HepG2 (cell line): ENCODE results near the gene SMIM1. TPM values are rescaled to one million over a fixed set of nuclear protein-coding genes. Genes with fewer than 3 reads are reported as not detected.

Experiments
- ATAC-seq: fragments of 200-7000 bp; cut with Tn5 transposase; 3 replicates; pipeline ENCODE4 v1.9.1; 2020; ENCODE audit warnings: mild to moderate bottlenecking, moderate library complexity
- BruUV-seq: library from RNA; stranded (reverse); fragments of 400-500 nt; replicated peaks from 2 replicates; lab custom pipeline; 2021; lab: Mats Ljungman, UMichigan
- CTCF ChIA-PET: fragments of 300-600 bp; formaldehyde crosslinking; extraction: SDS; loops from one replicate; lab custom pipeline; 2021; ENCODE audit warnings: low total read pairs, inconsistent platforms, low intra/inter-chr PET ratio; lab: Yijun Ruan, JAX
- POLR2A ChIA-PET: fragments of 350-600 bp; sonication (Branson Sonifier 250); formaldehyde crosslinking; loops from one replicate; lab custom pipeline; 2020; ENCODE audit warnings: antibody characterized with exemption, inconsistent platforms; lab: Yijun Ruan, JAX
- DNase-seq: peaks from one replicate; pipeline ENCODE4 v3.0.0-alpha.2; 2015; ENCODE audit warnings: low spot score
- FAIRE-seq: peaks from 3 replicates; lab custom pipeline; 2011; peaks lifted over from hg19 to GRCh38; lab: Jason Lieb, UNC
- H2AFZ ChIP-seq: one replicate; pipeline ENCODE4 v1.6.1; 2011; ENCODE audit warnings: low read length, inconsistent platforms
- H3K27ac ChIP-seq: fragments of 300-600 bp; 3 replicates; pipeline ENCODE4 v1.8.0; 2011; ENCODE audit warnings: mixed run types, mild to moderate bottlenecking, mixed read lengths, low read length, inconsistent platforms; ENCODE audit not compliant: insufficient read depth; ENCODE audit errors: extremely low read length
- H3K27me3 ChIP-seq, 2 experiments: fragments of 200-600 bp in 1 of 2; 2 replicates in 1 of 2; 3 replicates in 1 of 2; pipeline versions ENCODE4 v1.6.0 to v1.8.0; 2011; ENCODE audit warnings: low read length in 2 of 2, mild to moderate bottlenecking in 2 of 2, moderate library complexity in 2 of 2, inconsistent platforms in 1 of 2; ENCODE audit not compliant: insufficient read depth in 2 of 2, control insufficient read depth in 1 of 2
- H3K36me3 ChIP-seq, 2 experiments: fragments of 200-600 bp in 1 of 2; replicated peaks in 1 of 2; 2 replicates in 1 of 2; 3 replicates in 1 of 2; pipeline versions ENCODE4 v1.5.1 to v1.8.0; 2011; ENCODE audit warnings: low read length in 2 of 2, inconsistent platforms in 1 of 2; ENCODE audit not compliant: insufficient read depth in 2 of 2, control insufficient read depth in 1 of 2
- H3K4me1 ChIP-seq: 2 replicates; pipeline ENCODE4 v1.5.1; 2012; ENCODE audit warnings: low read length, inconsistent platforms; ENCODE audit not compliant: insufficient read depth
- H3K4me2 ChIP-seq: 2 replicates; pipeline ENCODE4 v1.6.0; 2011; ENCODE audit warnings: low read depth, low read length, inconsistent platforms
- H3K4me3 ChIP-seq, 3 experiments: fragments of 200-600 bp in 1 of 3; sonication (generic), shearing (Covaris generic) in 1 of 3; replicated peaks in 1 of 3; 2 replicates each; pipeline ENCODE4 v1.5.1; 2011 to 2016; ENCODE audit warnings: low read length in 3 of 3, inconsistent platforms in 2 of 3, low read depth in 2 of 3, mild to moderate bottlenecking in 2 of 3, control low read depth in 1 of 3, mixed read lengths in 1 of 3; ENCODE audit not compliant: insufficient read depth in 1 of 3
- H3K79me2 ChIP-seq: one replicate; pipeline ENCODE4 v1.6.1; 2011; ENCODE audit warnings: low read length, inconsistent platforms; ENCODE audit not compliant: insufficient read depth
- H3K9ac ChIP-seq: 2 replicates; pipeline ENCODE4 v1.6.0; 2011; ENCODE audit warnings: mild to moderate bottlenecking, low read depth, low read length, inconsistent platforms; ENCODE audit not compliant: insufficient read depth
- H3K9me3 ChIP-seq: 2 replicates; pipeline ENCODE4 v1.5.1; 2012; ENCODE audit warnings: mild to moderate bottlenecking, low read length
- H4K20me1 ChIP-seq: 2 replicates; pipeline ENCODE4 v1.6.0; 2011; ENCODE audit warnings: inconsistent platforms, mild to moderate bottlenecking, low read length, moderate library complexity; ENCODE audit not compliant: insufficient read depth
- NR2F1 ChIP-seq, 2 experiments: fragments of 450-650 bp in 1 of 2; formaldehyde crosslinking in 1 of 2; IDR thresholded peaks; 2 replicates each; pipeline versions ENCODE4 v1.5.0 to v1.6.1; 2016 to 2020; ENCODE audit warnings: mild to moderate bottlenecking in 1 of 2, missing compliant biosample characterization in 1 of 2, missing genetic modification reagents in 1 of 2, moderate library complexity in 1 of 2
- PRPF4 ChIP-seq: fragments of 200-400 bp; formaldehyde crosslinking; IDR thresholded peaks from 2 replicates; pipeline ENCODE4 v1.6.1; 2016; ENCODE audit warnings: low read length, low read depth; ENCODE audit not compliant: poor library complexity, severe bottlenecking
- RFXANK ChIP-seq: IDR thresholded peaks from 2 replicates; pipeline ENCODE4 v1.6.1; 2016
- TFAP4 ChIP-seq: sonication (generic); IDR thresholded peaks from 2 replicates; pipeline ENCODE4 v1.6.1; 2016; ENCODE audit warnings: low read depth, borderline replicate concordance
- ZBTB39 ChIP-seq: sonication (generic); formaldehyde crosslinking; IDR thresholded peaks from 2 replicates; pipeline ENCODE4 v1.5.0; 2020; ENCODE audit warnings: missing genetic modification reagents
- ZNF256 ChIP-seq: sonication (generic); formaldehyde crosslinking; conservative IDR thresholded peaks from 2 replicates; pipeline ENCODE4 v1.4.0; 2020; ENCODE audit warnings: missing genetic modification reagents
- ZNF850 ChIP-seq: sonication (generic); formaldehyde crosslinking; conservative IDR thresholded peaks from 2 replicates; pipeline ENCODE4 v1.9.0; 2021; ENCODE audit warnings: mild to moderate bottlenecking, missing genetic modification reagents
- WGBS: methylation state at CpG from one replicate; pipeline ENCODE4 v1.1.6; 2017; ENCODE audit warnings: low lambda C conversion rate; 5-methylcytosine and 5-hydroxymethylcytosine counted together
- in situ Hi-C: cut with HindIII; loops from 2 replicates; pipeline ENCODE4 v1.10.0; 2017; ENCODE audit warnings: low pct_unique_long_range_greater_than_20kb; ENCODE audit not compliant: extremely low pct_ligation_motif_present
- intact Hi-C: fragments of 100-400 bp; cut with micrococcal nuclease; formaldehyde crosslinking; loops from one replicate; pipeline ENCODE4 v1.10.0; 2022; ENCODE audit not compliant: unreplicated experiment
- polyA plus RNA-seq, 8 experiments: library from polyadenylated mRNA; depleted of rRNA in 3 of 8; stranded (reverse) in 7 of 8; unstranded in 1 of 8; fragments of >200 nt; fragmentation: Illumina TruSeq in 4 of 8; extraction: Trizol in 4 of 8; gene quantifications; 2 replicates each; pipeline versions ENCODE4 v1.2.1 to v1.2.3, GENCODE V29; 2011 to 2016; ENCODE audit warnings: low read depth in 4 of 8, missing spikeins in 1 of 8, mixed read lengths in 1 of 8; ENCODE audit not compliant: insufficient read depth in 1 of 8
- total RNA-seq, 5 experiments: library from RNA; depleted of rRNA; stranded (reverse); fragments of >200 nt; fragmentation: Illumina TruSeq; extraction: Trizol; gene quantifications; 2 replicates each; pipeline ENCODE4 v1.2.3, GENCODE V29; 2016; ENCODE audit warnings: low read depth in 1 of 5

Gene SMIM1
- total and polyA plus RNA-seq, 2 of the 13 experiments (the other 11 are each of a cell fraction or from before 2014, with no cell fraction given) = 12.4 to 56.3 TPM

- FAIRE-seq (no peak), DNase-seq (no peak), ATAC-seq (no peak)
- Histone ChIP-seq H3K27ac (no peak overlapping the region), H3K36me3 (no peaks in the 10 kb centered on the region), H3K4me2 (no peak overlapping the region), H3K4me1 (peaks cover 38% of the 10 kb centered on the region), H4K20me1 (no peaks in the 10 kb centered on the region), H3K27me3 (peaks cover 0 to 17% of the 10 kb centered on the region in 2 experiments; a peak in 2 of 5 replicates), H3K4me3 (no peak overlapping the region), H3K79me2 (no peaks in the 10 kb centered on the region), H3K9me3 (no peaks in the 10 kb centered on the region), H3K9ac (no peak overlapping the region), H2AFZ (no peak overlapping the region)
- CTCF ChIA-PET = no interaction called here
- no TSS peak for BruUV-seq
- in situ Hi-C loops = no loop called here
- TF ChIP-seq ZNF850 (CRISPR knock-in tag) (no peak), TFAP4 (no peak), NR2F1 (CRISPR knock-in tag; IDR thresholded peaks at IDR 0.05) (no peak), ZBTB39 (CRISPR knock-in tag) (no peak), ZNF256 (CRISPR knock-in tag) (no peak), RFXANK (no peak), PRPF4 (no peak)
- POLR2A ChIA-PET = no interaction called here
- intact Hi-C loops = no loop called here
- 49% methylated on average over 4 of the region's 5 CpGs for WGBS
Measured at GRCh38 chr1:3807769-3808168, 35.2 kb downstream of the SMIM1 start.
